ENCODE measurements around the gene OR13C8.
"Not testable (repeated sequence)": the region's sequence is repeated elsewhere in the genome, so short reads cannot be mapped to it uniquely, and the experiment has no call there.

Gene OR13C8, protein sequence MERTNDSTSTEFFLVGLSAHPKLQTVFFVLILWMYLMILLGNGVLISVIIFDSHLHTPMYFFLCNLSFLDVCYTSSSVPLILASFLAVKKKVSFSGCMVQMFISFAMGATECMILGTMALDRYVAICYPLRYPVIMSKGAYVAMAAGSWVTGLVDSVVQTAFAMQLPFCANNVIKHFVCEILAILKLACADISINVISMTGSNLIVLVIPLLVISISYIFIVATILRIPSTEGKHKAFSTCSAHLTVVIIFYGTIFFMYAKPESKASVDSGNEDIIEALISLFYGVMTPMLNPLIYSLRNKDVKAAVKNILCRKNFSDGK

DNA sequence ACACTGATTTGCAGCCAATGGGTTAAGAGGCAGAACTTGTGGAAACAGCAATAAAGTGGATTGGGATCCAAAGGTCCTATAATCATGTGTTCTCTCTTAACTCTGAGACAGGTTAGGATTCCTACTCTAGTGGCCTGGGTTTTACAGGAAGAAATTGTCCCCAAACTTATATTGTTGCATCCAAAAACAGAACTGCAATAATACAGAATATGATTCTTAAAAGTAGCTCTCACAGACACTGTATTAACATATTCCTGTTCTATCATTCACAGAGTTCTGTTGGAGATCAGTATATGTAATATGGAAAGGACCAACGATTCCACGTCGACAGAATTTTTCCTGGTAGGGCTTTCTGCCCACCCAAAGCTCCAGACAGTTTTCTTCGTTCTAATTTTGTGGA lies at the start of gene OR13C8:
OR13C8 (plus strand) TSS at position 301 of the 400 bp plus-strand sequence; CDS start at position 301, 0 bp downstream.
- Histone ChIP-seq H3K27ac (ENCODE audit: low read length) (no peak within 1 kb of the TSS), H3K4me1 (ENCODE audit: insufficient read depth, low read length) (no peaks in the 10 kb centered on the region), H4K20me1 (ENCODE audit: insufficient read depth, low read length) (no peaks in the 10 kb centered on the region), H3K79me2 (ENCODE audit: insufficient read depth, low read length) (no peaks in the 10 kb centered on the region), H3K36me3 (ENCODE audit: insufficient read depth, low read length) (no peaks in the 10 kb centered on the region), H2AFZ (ENCODE audit: low read depth, low read length) (no peak within 1 kb of the TSS), H3K9me3 (ENCODE audit: insufficient read depth, low read length, severe bottlenecking) (no peaks in the 10 kb centered on the region), H3K27me3 (ENCODE audit: insufficient read depth, low read length, poor library complexity) (no peaks in the 10 kb centered on the region), H3K4me3 (ENCODE audit: low read depth in 1 of 2, low read length in 2 of 2) (no peak within 1 kb of the TSS), H3K4me2 (ENCODE audit: insufficient read depth, low read length) (no peak within 1 kb of the TSS), H3K9ac (ENCODE audit: low read depth, low read length) (no peak within 1 kb of the TSS)
- DNase-seq (no peak), ATAC-seq (ENCODE audit: insufficient read depth, low read depth) (no peak)
- TF ChIP-seq, protein P1, sequence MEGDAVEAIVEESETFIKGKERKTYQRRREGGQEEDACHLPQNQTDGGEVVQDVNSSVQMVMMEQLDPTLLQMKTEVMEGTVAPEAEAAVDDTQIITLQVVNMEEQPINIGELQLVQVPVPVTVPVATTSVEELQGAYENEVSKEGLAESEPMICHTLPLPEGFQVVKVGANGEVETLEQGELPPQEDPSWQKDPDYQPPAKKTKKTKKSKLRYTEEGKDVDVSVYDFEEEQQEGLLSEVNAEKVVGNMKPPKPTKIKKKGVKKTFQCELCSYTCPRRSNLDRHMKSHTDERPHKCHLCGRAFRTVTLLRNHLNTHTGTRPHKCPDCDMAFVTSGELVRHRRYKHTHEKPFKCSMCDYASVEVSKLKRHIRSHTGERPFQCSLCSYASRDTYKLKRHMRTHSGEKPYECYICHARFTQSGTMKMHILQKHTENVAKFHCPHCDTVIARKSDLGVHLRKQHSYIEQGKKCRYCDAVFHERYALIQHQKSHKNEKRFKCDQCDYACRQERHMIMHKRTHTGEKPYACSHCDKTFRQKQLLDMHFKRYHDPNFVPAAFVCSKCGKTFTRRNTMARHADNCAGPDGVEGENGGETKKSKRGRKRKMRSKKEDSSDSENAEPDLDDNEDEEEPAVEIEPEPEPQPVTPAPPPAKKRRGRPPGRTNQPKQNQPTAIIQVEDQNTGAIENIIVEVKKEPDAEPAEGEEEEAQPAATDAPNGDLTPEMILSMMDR (IDR thresholded peaks at IDR 0.05; ENCODE audit: borderline replicate concordance, extremely low read depth, low read length, poor library complexity, severe bottlenecking), result no peak
- TF ChIP-seq EZH2 (IDR thresholded peaks at IDR 0.05; ENCODE audit: borderline replicate concordance, low read depth, low read length, severe bottlenecking), result no peak

DNA sequence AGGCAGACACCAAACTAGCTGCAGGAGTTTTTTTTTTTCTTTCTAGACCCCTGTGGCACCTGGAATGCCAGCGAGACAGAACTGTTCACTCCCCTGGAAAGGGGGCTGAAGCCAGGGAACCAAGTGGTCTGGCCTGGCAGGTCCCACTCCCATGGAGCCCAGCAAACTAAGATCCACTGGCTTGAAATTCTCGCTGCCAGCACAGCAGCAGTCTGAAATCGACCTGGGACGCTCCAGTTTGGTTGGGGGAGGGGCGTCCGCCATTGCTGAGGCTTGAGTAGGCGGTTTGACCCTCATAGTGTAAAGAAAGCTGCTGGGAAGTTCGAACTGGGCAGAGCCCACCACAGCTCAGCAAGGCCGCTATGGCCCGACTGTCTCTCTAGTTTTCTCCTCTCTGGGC lies 48.7 kb upstream of the OR13C8 start:
- not testable (repeated sequence) for ATAC-seq (ENCODE audit: insufficient read depth, low read depth); H3K9ac ChIP-seq (ENCODE audit: low read depth, low read length); H3K27ac ChIP-seq (ENCODE audit: low read length); H3K27me3 ChIP-seq (ENCODE audit: insufficient read depth, low read length, poor library complexity); H2AFZ ChIP-seq (ENCODE audit: low read depth, low read length); H3K4me2 ChIP-seq (ENCODE audit: insufficient read depth, low read length); H3K79me2 ChIP-seq (ENCODE audit: insufficient read depth, low read length); H3K4me3 ChIP-seq (ENCODE audit: low read depth in 1 of 2, low read length in 2 of 2); H3K4me1 ChIP-seq (ENCODE audit: insufficient read depth, low read length); H3K36me3 ChIP-seq (ENCODE audit: insufficient read depth, low read length); H3K9me3 ChIP-seq (ENCODE audit: insufficient read depth, low read length, severe bottlenecking); H4K20me1 ChIP-seq (ENCODE audit: insufficient read depth, low read length); DNase-seq

DNA sequence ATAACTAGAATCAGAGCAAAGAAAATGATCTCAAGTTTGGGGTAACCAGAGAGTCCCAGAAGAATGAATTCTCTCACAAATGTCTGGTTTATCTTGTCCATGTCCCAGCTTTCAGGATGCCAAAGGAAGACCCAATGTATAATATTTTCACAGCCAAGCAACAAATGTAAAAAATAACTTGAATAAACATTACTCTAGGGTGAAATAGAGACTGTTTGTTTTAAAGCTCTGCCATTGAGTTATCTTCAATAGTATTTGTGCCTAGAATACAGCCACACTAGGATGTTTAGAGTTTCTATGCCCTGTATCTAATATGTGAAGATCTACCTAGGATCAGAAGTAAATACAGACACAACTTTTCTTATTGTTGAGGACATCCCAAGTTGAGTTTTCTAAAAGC lies 41.9 kb upstream of the OR13C8 start, which contains the start of gene OR13C4:
OR13C4 (minus strand) TSS at position 101 of the 400 bp plus-strand sequence; CDS start at position 101, 0 bp downstream.
- Histone ChIP-seq H3K79me2 (ENCODE audit: insufficient read depth, low read length) (no peaks in the 10 kb centered on the region), H4K20me1 (ENCODE audit: insufficient read depth, low read length) (no peaks in the 10 kb centered on the region), H3K27ac (ENCODE audit: low read length) (no peak within 1 kb of the TSS), H3K36me3 (ENCODE audit: insufficient read depth, low read length) (no peaks in the 10 kb centered on the region), H3K4me1 (ENCODE audit: insufficient read depth, low read length) (no peaks in the 10 kb centered on the region), H2AFZ (ENCODE audit: low read depth, low read length) (no peak within 1 kb of the TSS), H3K4me2 (ENCODE audit: insufficient read depth, low read length) (no peak within 1 kb of the TSS), H3K4me3 (ENCODE audit: low read depth in 1 of 2, low read length in 2 of 2) (no peak within 1 kb of the TSS), H3K9me3 (ENCODE audit: insufficient read depth, low read length, severe bottlenecking) (no peaks in the 10 kb centered on the region), H3K9ac (ENCODE audit: low read depth, low read length) (no peak within 1 kb of the TSS), H3K27me3 (ENCODE audit: insufficient read depth, low read length, poor library complexity) (no peaks in the 10 kb centered on the region)
- no peak for DNase-seq
- TF ChIP-seq EZH2 (IDR thresholded peaks at IDR 0.05; ENCODE audit: borderline replicate concordance, low read depth, low read length, severe bottlenecking), result no peak
- TF ChIP-seq, protein P1 (IDR thresholded peaks at IDR 0.05; ENCODE audit: borderline replicate concordance, extremely low read depth, low read length, poor library complexity, severe bottlenecking), result no peak
- no peak for ATAC-seq (ENCODE audit: insufficient read depth, low read depth)

DNA sequence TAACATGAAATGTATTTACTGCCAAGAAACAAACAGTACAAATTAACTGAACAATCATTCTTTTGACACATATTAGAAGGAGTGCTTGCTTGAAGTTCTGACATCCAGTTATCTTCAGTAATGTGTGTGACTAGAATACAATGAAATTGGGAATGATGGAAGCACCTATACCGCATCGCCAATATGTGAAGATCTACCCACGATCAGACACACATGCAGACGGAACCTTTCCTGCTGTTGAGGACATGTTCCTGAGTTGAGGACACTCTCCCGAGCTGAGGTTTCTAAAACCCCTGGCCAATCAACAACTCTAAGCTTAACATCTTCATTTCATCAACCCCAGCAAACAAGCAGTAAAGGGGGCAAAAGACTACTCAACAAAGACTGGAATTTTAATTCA lies 32.2 kb upstream of the OR13C8 start, which contains the start of gene OR13C3:
OR13C3 (minus strand) TSS at position 101 of the 400 bp plus-strand sequence. CDS start 133 bp downstream, outside the sequence.
- H4K20me1 ChIP-seq (ENCODE audit: insufficient read depth, low read length), result no peaks in the 10 kb centered on the region
- H3K79me2 ChIP-seq (ENCODE audit: insufficient read depth, low read length), result no peaks in the 10 kb centered on the region
- H3K4me3 ChIP-seq (ENCODE audit: low read depth in 1 of 2, low read length in 2 of 2), result no peak within 1 kb of the TSS
- TF ChIP-seq, protein P1 (IDR thresholded peaks at IDR 0.05; ENCODE audit: borderline replicate concordance, extremely low read depth, low read length, poor library complexity, severe bottlenecking), result no peak
- no peak for TF ChIP-seq EZH2 (IDR thresholded peaks at IDR 0.05; ENCODE audit: borderline replicate concordance, low read depth, low read length, severe bottlenecking)
- H3K4me1 ChIP-seq (ENCODE audit: insufficient read depth, low read length), result no peaks in the 10 kb centered on the region
- ATAC-seq (ENCODE audit: insufficient read depth, low read depth), result no peak
- H3K27ac ChIP-seq (ENCODE audit: low read length), result no peak within 1 kb of the TSS
- H3K9me3 ChIP-seq (ENCODE audit: insufficient read depth, low read length, severe bottlenecking), result no peaks in the 10 kb centered on the region
- no peak within 1 kb of the TSS for H2AFZ ChIP-seq (ENCODE audit: low read depth, low read length)
- no peak within 1 kb of the TSS for H3K9ac ChIP-seq (ENCODE audit: low read depth, low read length)
- H3K27me3 ChIP-seq (ENCODE audit: insufficient read depth, low read length, poor library complexity), result no peaks in the 10 kb centered on the region
- H3K36me3 ChIP-seq (ENCODE audit: insufficient read depth, low read length), result no peaks in the 10 kb centered on the region
- no peak within 1 kb of the TSS for H3K4me2 ChIP-seq (ENCODE audit: insufficient read depth, low read length)
- no peak for DNase-seq
